ENCODE measurements around the gene DDI2.

DNA sequence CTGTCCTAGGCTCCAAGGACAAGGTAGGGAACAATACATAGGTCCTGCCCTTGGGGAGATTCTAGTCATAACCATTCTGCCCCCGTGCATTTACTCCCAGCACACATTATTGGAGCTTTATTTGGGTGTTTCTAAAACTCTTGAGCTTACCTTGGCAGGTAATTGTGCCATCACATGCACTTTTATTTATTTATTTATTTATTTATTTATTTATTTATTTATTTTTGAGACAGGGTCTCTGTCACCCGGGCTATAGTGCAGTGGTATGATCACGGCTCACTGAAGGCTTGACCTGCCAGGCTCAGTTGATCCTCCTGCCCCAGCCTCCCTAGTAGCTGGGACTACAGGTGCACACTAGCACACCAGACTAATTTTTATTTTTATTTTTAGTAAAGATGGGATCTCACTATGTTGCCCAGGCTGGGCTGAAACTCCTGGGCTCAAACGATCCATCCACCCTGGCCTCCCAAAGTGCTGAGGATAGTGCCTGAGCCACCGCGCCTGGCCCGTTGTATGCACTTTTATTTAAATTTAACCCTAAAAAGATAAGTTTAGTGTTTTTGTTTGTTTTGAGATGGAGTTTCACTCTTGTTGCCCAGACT, 41.6 kb upstream of the DDI2 start:
- TF ChIP-seq GATA3 (IDR thresholded peaks at IDR 0.05; ENCODE audit: low read depth, low read length) = no peak
- no peak for TF ChIP-seq GATA2 (IDR thresholded peaks at IDR 0.05; ENCODE audit: low read depth, low read length)

Data from SH-SY5Y (cell line).